HepG2 (cell line): ENCODE measurements around the gene MYO7B. TPM values are rescaled to one million over a fixed set of nuclear protein-coding genes. Genes with fewer than 3 reads are reported as not detected.

Source experiments
- ATAC-seq: fragments of 200-7000 bp; cut with Tn5 transposase; 3 replicates; pipeline ENCODE4 v1.9.1; 2020; ENCODE audit warnings: mild to moderate bottlenecking, moderate library complexity
- BruUV-seq: library from RNA; stranded (reverse); fragments of 400-500 nt; replicated peaks from 2 replicates; lab custom pipeline; 2021; lab: Mats Ljungman, UMichigan
- CTCF ChIA-PET: fragments of 300-600 bp; formaldehyde crosslinking; extraction: SDS; loops from one replicate; lab custom pipeline; 2021; ENCODE audit warnings: low total read pairs, inconsistent platforms, low intra/inter-chr PET ratio; lab: Yijun Ruan, JAX
- POLR2A ChIA-PET: fragments of 350-600 bp; sonication (Branson Sonifier 250); formaldehyde crosslinking; loops from one replicate; lab custom pipeline; 2020; ENCODE audit warnings: antibody characterized with exemption, inconsistent platforms; lab: Yijun Ruan, JAX
- DNase-seq: peaks from one replicate; pipeline ENCODE4 v3.0.0-alpha.2; 2015; ENCODE audit warnings: low spot score
- FAIRE-seq: peaks from 3 replicates; lab custom pipeline; 2011; peaks lifted over from hg19 to GRCh38; lab: Jason Lieb, UNC
- H2AFZ ChIP-seq: one replicate; pipeline ENCODE4 v1.6.1; 2011; ENCODE audit warnings: low read length, inconsistent platforms
- H3K27ac ChIP-seq: fragments of 300-600 bp; 3 replicates; pipeline ENCODE4 v1.8.0; 2011; ENCODE audit warnings: mixed run types, mild to moderate bottlenecking, mixed read lengths, low read length, inconsistent platforms; ENCODE audit not compliant: insufficient read depth; ENCODE audit errors: extremely low read length
- H3K27me3 ChIP-seq, 2 experiments: fragments of 200-600 bp in 1 of 2; 2 replicates in 1 of 2; 3 replicates in 1 of 2; pipeline versions ENCODE4 v1.6.0 to v1.8.0; 2011; ENCODE audit warnings: low read length in 2 of 2, mild to moderate bottlenecking in 2 of 2, moderate library complexity in 2 of 2, inconsistent platforms in 1 of 2; ENCODE audit not compliant: insufficient read depth in 2 of 2, control insufficient read depth in 1 of 2
- H3K36me3 ChIP-seq, 2 experiments: fragments of 200-600 bp in 1 of 2; replicated peaks in 1 of 2; 2 replicates in 1 of 2; 3 replicates in 1 of 2; pipeline versions ENCODE4 v1.5.1 to v1.8.0; 2011; ENCODE audit warnings: low read length in 2 of 2, inconsistent platforms in 1 of 2; ENCODE audit not compliant: insufficient read depth in 2 of 2, control insufficient read depth in 1 of 2
- H3K4me1 ChIP-seq: 2 replicates; pipeline ENCODE4 v1.5.1; 2012; ENCODE audit warnings: low read length, inconsistent platforms; ENCODE audit not compliant: insufficient read depth
- H3K4me2 ChIP-seq: 2 replicates; pipeline ENCODE4 v1.6.0; 2011; ENCODE audit warnings: low read depth, low read length, inconsistent platforms
- H3K4me3 ChIP-seq, 3 experiments: fragments of 200-600 bp in 1 of 3; sonication (generic), shearing (Covaris generic) in 1 of 3; replicated peaks in 1 of 3; 2 replicates each; pipeline ENCODE4 v1.5.1; 2011 to 2016; ENCODE audit warnings: low read length in 3 of 3, inconsistent platforms in 2 of 3, low read depth in 2 of 3, mild to moderate bottlenecking in 2 of 3, control low read depth in 1 of 3, mixed read lengths in 1 of 3; ENCODE audit not compliant: insufficient read depth in 1 of 3
- H3K79me2 ChIP-seq: one replicate; pipeline ENCODE4 v1.6.1; 2011; ENCODE audit warnings: low read length, inconsistent platforms; ENCODE audit not compliant: insufficient read depth
- H3K9ac ChIP-seq: 2 replicates; pipeline ENCODE4 v1.6.0; 2011; ENCODE audit warnings: mild to moderate bottlenecking, low read depth, low read length, inconsistent platforms; ENCODE audit not compliant: insufficient read depth
- H3K9me3 ChIP-seq: 2 replicates; pipeline ENCODE4 v1.5.1; 2012; ENCODE audit warnings: mild to moderate bottlenecking, low read length
- H4K20me1 ChIP-seq: 2 replicates; pipeline ENCODE4 v1.6.0; 2011; ENCODE audit warnings: inconsistent platforms, mild to moderate bottlenecking, low read length, moderate library complexity; ENCODE audit not compliant: insufficient read depth
- ARNT2 ChIP-seq: sonication (generic); formaldehyde crosslinking; IDR thresholded peaks from 2 replicates; pipeline ENCODE4 v1.8.0; 2022; ENCODE audit warnings: mild to moderate bottlenecking, low read depth, missing genetic modification reagents, moderate library complexity
- FOXA1 ChIP-seq, 2 experiments: fragments of 450-650 bp in 1 of 2; sonication (generic) in 1 of 2; formaldehyde crosslinking in 1 of 2; IDR thresholded peaks; 2 replicates each; pipeline versions ENCODE4 v1.4.0 to v1.6.1; 2016 to 2020; ENCODE audit warnings: missing genetic modification reagents in 1 of 2
- GABPB1 ChIP-seq: IDR thresholded peaks from 2 replicates; pipeline ENCODE4 v1.6.1; 2016; ENCODE audit warnings: mild to moderate bottlenecking, missing genetic modification reagents, moderate library complexity, missing compliant biosample characterization
- HHEX ChIP-seq: IDR thresholded peaks from 2 replicates; pipeline ENCODE4 v1.6.1; 2016; ENCODE audit warnings: control low read depth
- RFX1 ChIP-seq: fragments of 450-650 bp; IDR thresholded peaks from 2 replicates; pipeline ENCODE4 v1.6.1; 2017
- RNF2 ChIP-seq: fragments of 450-650 bp; conservative IDR thresholded peaks from 2 replicates; pipeline ENCODE4 v1.6.1; 2016; ENCODE audit warnings: low read depth
- SNAPC2 ChIP-seq: sonication (generic); formaldehyde crosslinking; IDR thresholded peaks from 2 replicates; pipeline ENCODE4 v1.8.1; 2022; ENCODE audit warnings: mild to moderate bottlenecking, missing genetic modification reagents
- ZNF17 ChIP-seq: sonication (generic); formaldehyde crosslinking; IDR thresholded peaks from 2 replicates; pipeline ENCODE4 v1.5.0; 2020; ENCODE audit warnings: mild to moderate bottlenecking, missing genetic modification reagents
- ZNF292 ChIP-seq: sonication (generic); formaldehyde crosslinking; IDR thresholded peaks from 2 replicates; pipeline ENCODE4 v1.8.1; 2022; ENCODE audit warnings: mild to moderate bottlenecking, low read depth, missing genetic modification reagents, borderline replicate concordance
- ZNF296 ChIP-seq: sonication (generic); formaldehyde crosslinking; conservative IDR thresholded peaks from 2 replicates; pipeline ENCODE4 v1.5.0; 2020; ENCODE audit warnings: mild to moderate bottlenecking, missing genetic modification reagents
- WGBS: methylation state at CpG from one replicate; pipeline ENCODE4 v1.1.6; 2017; ENCODE audit warnings: low lambda C conversion rate; 5-methylcytosine and 5-hydroxymethylcytosine counted together
- in situ Hi-C: cut with HindIII; loops from 2 replicates; pipeline ENCODE4 v1.10.0; 2017; ENCODE audit warnings: low pct_unique_long_range_greater_than_20kb; ENCODE audit not compliant: extremely low pct_ligation_motif_present
- intact Hi-C: fragments of 100-400 bp; cut with micrococcal nuclease; formaldehyde crosslinking; loops from one replicate; pipeline ENCODE4 v1.10.0; 2022; ENCODE audit not compliant: unreplicated experiment
- polyA plus RNA-seq, 8 experiments: library from polyadenylated mRNA; depleted of rRNA in 3 of 8; stranded (reverse) in 7 of 8; unstranded in 1 of 8; fragments of >200 nt; fragmentation: Illumina TruSeq in 4 of 8; extraction: Trizol in 4 of 8; gene quantifications; 2 replicates each; pipeline versions ENCODE4 v1.2.1 to v1.2.3, GENCODE V29; 2011 to 2016; ENCODE audit warnings: low read depth in 4 of 8, missing spikeins in 1 of 8, mixed read lengths in 1 of 8; ENCODE audit not compliant: insufficient read depth in 1 of 8
- total RNA-seq, 5 experiments: library from RNA; depleted of rRNA; stranded (reverse); fragments of >200 nt; fragmentation: Illumina TruSeq; extraction: Trizol; gene quantifications; 2 replicates each; pipeline ENCODE4 v1.2.3, GENCODE V29; 2016; ENCODE audit warnings: low read depth in 1 of 5
- TF ChIP-seq, protein P1 (sequence below): sonication (generic); formaldehyde crosslinking; IDR thresholded peaks from 2 replicates; pipeline ENCODE4 v1.8.1; 2022; ENCODE audit warnings: low read depth, mild to moderate bottlenecking, missing genetic modification reagents
- TF ChIP-seq, protein P2 (sequence below): sonication (generic); formaldehyde crosslinking; IDR thresholded peaks from 2 replicates; pipeline ENCODE4 v1.4.0; 2020; ENCODE audit warnings: missing genetic modification reagents
- TF ChIP-seq, protein P3 (sequence below): sonication (generic); formaldehyde crosslinking; IDR thresholded peaks from 2 replicates; pipeline ENCODE4 v1.5.1; 2020; ENCODE audit warnings: missing genetic modification reagents, mild to moderate bottlenecking, borderline replicate concordance
- TF ChIP-seq, protein P4 (sequence below): sonication (generic); formaldehyde crosslinking; IDR thresholded peaks from 2 replicates; pipeline ENCODE4 v1.4.0; 2020; ENCODE audit warnings: missing genetic modification reagents
- TF ChIP-seq, protein P5 (sequence below): sonication (generic); formaldehyde crosslinking; IDR thresholded peaks from 2 replicates; pipeline ENCODE4 v1.5.1; 2020; ENCODE audit warnings: mild to moderate bottlenecking, missing genetic modification reagents

MYO7B gene
- total and polyA plus RNA-seq, 2 of the 13 experiments (the other 11 are each of a cell fraction or from before 2014, with no cell fraction given) = not detected

DNA sequence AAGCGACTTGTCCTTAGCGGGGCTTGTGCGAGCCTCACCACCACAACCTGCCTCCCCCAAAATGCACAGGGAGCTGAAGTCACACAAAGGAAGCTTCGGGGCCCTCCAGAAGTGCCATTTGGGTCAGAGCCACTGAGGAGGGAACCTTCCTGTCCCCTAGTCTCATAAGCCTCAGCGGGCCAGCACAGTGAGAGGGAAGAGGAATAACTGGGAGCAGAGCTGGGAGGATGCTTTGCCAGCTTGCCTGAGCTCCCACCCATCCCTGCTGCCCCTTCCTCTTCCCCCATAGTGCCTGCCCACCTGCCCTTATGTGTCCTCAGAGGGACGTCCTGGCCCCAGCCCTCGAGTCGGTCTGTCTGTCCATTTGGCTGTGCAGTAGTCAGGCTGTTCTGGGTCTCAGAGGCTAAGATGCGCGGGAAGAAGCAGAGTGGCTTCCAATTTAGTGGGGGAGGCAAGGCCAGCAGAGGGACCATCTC lies 58.7 kb downstream of the MYO7B start:
- Histone ChIP-seq H3K27ac (no peak overlapping the region), H3K9ac (no peak overlapping the region), H2AFZ (no peak overlapping the region), H3K4me2 (no peak overlapping the region), H3K4me3 (no peak overlapping the region), H3K36me3 (no peaks in the 10 kb centered on the region), H3K4me1 (peaks cover 11% of the 10 kb centered on the region), H4K20me1 (no peaks in the 10 kb centered on the region), H3K27me3 (peaks cover 2 to 19% of the 10 kb centered on the region in 2 experiments; a peak in 4 of 5 replicates), H3K79me2 (no peaks in the 10 kb centered on the region), H3K9me3 (no peaks in the 10 kb centered on the region)
- TF ChIP-seq FOXA1 (IDR thresholded peaks at IDR 0.05) (no peak), FOXA1 (CRISPR knock-in tag; IDR thresholded peaks at IDR 0.05) (no peak), GABPB1 (CRISPR knock-in tag) (no peak), ZNF17 (CRISPR knock-in tag) (no peak), SNAPC2 (CRISPR knock-in tag) (no peak), RNF2 (no peak), RFX1 (no peak), HHEX (CRISPR knock-in tag) (no peak), ZNF292 (no peak), ZNF296 (no peak), ARNT2 (no peak)
- TF ChIP-seq, protein P1, sequence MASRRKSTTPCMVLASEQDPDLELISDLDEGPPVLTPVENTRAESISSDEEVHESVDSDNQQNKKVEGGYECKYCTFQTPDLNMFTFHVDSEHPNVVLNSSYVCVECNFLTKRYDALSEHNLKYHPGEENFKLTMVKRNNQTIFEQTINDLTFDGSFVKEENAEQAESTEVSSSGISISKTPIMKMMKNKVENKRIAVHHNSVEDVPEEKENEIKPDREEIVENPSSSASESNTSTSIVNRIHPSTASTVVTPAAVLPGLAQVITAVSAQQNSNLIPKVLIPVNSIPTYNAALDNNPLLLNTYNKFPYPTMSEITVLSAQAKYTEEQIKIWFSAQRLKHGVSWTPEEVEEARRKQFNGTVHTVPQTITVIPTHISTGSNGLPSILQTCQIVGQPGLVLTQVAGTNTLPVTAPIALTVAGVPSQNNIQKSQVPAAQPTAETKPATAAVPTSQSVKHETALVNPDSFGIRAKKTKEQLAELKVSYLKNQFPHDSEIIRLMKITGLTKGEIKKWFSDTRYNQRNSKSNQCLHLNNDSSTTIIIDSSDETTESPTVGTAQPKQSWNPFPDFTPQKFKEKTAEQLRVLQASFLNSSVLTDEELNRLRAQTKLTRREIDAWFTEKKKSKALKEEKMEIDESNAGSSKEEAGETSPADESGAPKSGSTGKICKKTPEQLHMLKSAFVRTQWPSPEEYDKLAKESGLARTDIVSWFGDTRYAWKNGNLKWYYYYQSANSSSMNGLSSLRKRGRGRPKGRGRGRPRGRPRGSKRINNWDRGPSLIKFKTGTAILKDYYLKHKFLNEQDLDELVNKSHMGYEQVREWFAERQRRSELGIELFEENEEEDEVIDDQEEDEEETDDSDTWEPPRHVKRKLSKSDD (CRISPR knock-in tag) = no peak
- TF ChIP-seq, protein P2, sequence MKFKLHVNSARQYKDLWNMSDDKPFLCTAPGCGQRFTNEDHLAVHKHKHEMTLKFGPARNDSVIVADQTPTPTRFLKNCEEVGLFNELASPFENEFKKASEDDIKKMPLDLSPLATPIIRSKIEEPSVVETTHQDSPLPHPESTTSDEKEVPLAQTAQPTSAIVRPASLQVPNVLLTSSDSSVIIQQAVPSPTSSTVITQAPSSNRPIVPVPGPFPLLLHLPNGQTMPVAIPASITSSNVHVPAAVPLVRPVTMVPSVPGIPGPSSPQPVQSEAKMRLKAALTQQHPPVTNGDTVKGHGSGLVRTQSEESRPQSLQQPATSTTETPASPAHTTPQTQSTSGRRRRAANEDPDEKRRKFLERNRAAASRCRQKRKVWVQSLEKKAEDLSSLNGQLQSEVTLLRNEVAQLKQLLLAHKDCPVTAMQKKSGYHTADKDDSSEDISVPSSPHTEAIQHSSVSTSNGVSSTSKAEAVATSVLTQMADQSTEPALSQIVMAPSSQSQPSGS = no peak
- TF ChIP-seq, protein P3, sequence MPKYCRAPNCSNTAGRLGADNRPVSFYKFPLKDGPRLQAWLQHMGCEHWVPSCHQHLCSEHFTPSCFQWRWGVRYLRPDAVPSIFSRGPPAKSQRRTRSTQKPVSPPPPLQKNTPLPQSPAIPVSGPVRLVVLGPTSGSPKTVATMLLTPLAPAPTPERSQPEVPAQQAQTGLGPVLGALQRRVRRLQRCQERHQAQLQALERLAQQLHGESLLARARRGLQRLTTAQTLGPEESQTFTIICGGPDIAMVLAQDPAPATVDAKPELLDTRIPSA (CRISPR knock-in tag) = no peak
- TF ChIP-seq, protein P4, sequence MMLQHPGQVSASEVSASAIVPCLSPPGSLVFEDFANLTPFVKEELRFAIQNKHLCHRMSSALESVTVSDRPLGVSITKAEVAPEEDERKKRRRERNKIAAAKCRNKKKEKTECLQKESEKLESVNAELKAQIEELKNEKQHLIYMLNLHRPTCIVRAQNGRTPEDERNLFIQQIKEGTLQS (CRISPR knock-in tag) = no peak
- TF ChIP-seq, protein P5, sequence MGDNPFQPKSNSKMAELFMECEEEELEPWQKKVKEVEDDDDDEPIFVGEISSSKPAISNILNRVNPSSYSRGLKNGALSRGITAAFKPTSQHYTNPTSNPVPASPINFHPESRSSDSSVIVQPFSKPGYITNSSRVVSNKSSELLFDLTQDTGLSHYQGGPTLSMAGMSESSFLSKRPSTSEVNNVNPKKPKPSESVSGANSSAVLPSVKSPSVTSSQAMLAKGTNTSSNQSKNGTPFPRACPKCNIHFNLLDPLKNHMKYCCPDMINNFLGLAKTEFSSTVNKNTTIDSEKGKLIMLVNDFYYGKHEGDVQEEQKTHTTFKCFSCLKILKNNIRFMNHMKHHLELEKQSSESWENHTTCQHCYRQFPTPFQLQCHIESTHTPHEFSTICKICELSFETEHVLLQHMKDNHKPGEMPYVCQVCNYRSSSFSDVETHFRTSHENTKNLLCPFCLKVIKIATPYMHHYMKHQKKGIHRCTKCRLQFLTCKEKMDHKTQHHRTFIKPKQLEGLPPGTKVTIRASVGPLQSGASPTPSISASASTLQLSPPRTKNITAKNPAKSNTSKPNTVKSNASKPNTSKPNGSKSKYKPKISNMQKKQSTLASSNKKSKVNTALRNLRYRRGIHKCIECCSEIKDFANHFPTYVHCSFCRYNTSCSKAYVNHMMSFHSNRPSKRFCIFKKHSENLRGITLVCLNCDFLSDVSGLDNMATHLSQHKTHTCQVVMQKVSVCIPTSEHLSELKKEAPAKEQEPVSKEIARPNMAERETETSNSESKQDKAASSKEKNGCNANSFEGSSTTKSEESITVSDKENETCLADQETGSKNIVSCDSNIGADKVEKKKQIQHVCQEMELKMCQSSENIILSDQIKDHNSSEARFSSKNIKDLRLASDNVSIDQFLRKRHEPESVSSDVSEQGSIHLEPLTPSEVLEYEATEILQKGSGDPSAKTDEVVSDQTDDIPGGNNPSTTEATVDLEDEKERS (CRISPR knock-in tag) = no peak
- FAIRE-seq (no peak), ATAC-seq (no peak), DNase-seq (no peak)
- POLR2A ChIA-PET = interaction anchor here (1.2 kb wide), 1 partner anchor 106 kb away, joined by 3 read pairs; no protein-coding TSS in a partner anchor
- BruUV-seq = no TSS peak
- WGBS = 46% methylated on average over 9 of the region's 10 CpGs
- in situ Hi-C loops = no loop called here
- intact Hi-C loops = loop anchor here (10.0 kb wide), 1 partner anchor 231 kb away; no protein-coding TSS in a partner anchor
- CTCF ChIA-PET = no interaction called here
